HL-60 (cell line): ENCODE measurements around the gene PACS1.

Source experiments
- DNase-seq, 2 experiments: peaks; one replicate each; pipeline ENCODE4 v3.0.0-alpha.2; 2010 to 2020; ENCODE audit warnings: low read depth in 1 of 2, low spot score in 1 of 2
- H3K27ac ChIP-seq: fragments of 250-450 bp; sonication (Bioruptor Pico); replicated peaks from 2 replicates; pipeline ENCODE4 v1.5.1; 2020; ENCODE audit warnings: mild to moderate bottlenecking, moderate library complexity
- H3K27me3 ChIP-seq: fragments of 250-450 bp; sonication (Bioruptor Pico); 2 replicates; pipeline ENCODE4 v1.5.1; 2021; ENCODE audit warnings: mild to moderate bottlenecking, moderate library complexity; ENCODE audit not compliant: insufficient read depth, poor library complexity, severe bottlenecking
- H3K4me3 ChIP-seq: replicated peaks from 2 replicates; pipeline ENCODE4 v1.5.1; 2011; ENCODE audit warnings: mild to moderate bottlenecking, control low read depth, low read length; ENCODE audit not compliant: insufficient read depth
- CTCF ChIP-seq: IDR thresholded peaks from one replicate; pipeline ENCODE4 v1.5.1; 2011; ENCODE audit warnings: low read length, control low read depth, inconsistent platforms; ENCODE audit not compliant: insufficient read depth
- GABPA ChIP-seq: IDR thresholded peaks from 2 replicates; pipeline ENCODE4 v1.6.1; 2012; ENCODE audit warnings: low read depth
- POLR2AphosphoS5 ChIP-seq: IDR thresholded peaks from 2 replicates; pipeline ENCODE4 v1.6.1; 2012; ENCODE audit warnings: low read depth
- REST ChIP-seq: IDR thresholded peaks from 2 replicates; pipeline ENCODE4 v1.6.1; 2012; ENCODE audit warnings: low read depth; ENCODE audit not compliant: insufficient replicate concordance
- SPI1 ChIP-seq: IDR thresholded peaks from 2 replicates; pipeline ENCODE4 v1.6.1; 2012; ENCODE audit warnings: low read depth, mild to moderate bottlenecking, borderline replicate concordance

PACS1 gene

GRCh38 chr11:66211100-66211499, 141.0 kb downstream of the PACS1 start:
- Histone ChIP-seq H3K4me3 (no peak overlapping the region), H3K27me3 (no peaks in the 10 kb centered on the region), H3K27ac (no peak overlapping the region)
- DNase-seq: no peak
- TF ChIP-seq CTCF (no peak), REST (no peak), GABPA (no peak)

GRCh38 chr11:66216911-66217310, 146.8 kb downstream of the PACS1 start:
- no peak for DNase-seq
- no peak overlapping the region for H3K27ac ChIP-seq
- no peaks in the 10 kb centered on the region for H3K27me3 ChIP-seq
- no peak overlapping the region for H3K4me3 ChIP-seq
- TF ChIP-seq POLR2AphosphoS5: no peak
- no peak for TF ChIP-seq CTCF
- no peak for TF ChIP-seq REST
- TF ChIP-seq SPI1: no peak
- TF ChIP-seq GABPA: no peak

GRCh38 chr11:66218036-66218435, 148.0 kb downstream of the PACS1 start:
- Histone ChIP-seq H3K27ac (no peak overlapping the region), H3K4me3 (no peak overlapping the region), H3K27me3 (no peaks in the 10 kb centered on the region)
- TF ChIP-seq REST (no peak), GABPA (no peak), SPI1 (no peak), CTCF (no peak), POLR2AphosphoS5 (no peak)
- no peak for DNase-seq
